Subcutaneous adipose tissue (tissue), 4 donors: ENCODE measurements around the gene LRRC75A. TPM values are rescaled to one million over a fixed set of nuclear protein-coding genes. Genes with fewer than 3 reads are reported as not detected.

Experiments used
- total RNA-seq, 4 donors: library from RNA; depleted of rRNA; stranded (reverse); fragments of >200 nt; gene quantifications; one replicate each; pipeline ENCODE4 v1.1.0, GENCODE V29; 2016
- TF ChIP-seq, protein P1 (sequence below): fragments of 450-650 bp; IDR thresholded peaks from one replicate; pipeline ENCODE4 v1.5.1; 2016; ENCODE audit warnings: low read depth, mild to moderate bottlenecking, control low read depth, antibody characterized with exemption, moderate library complexity

The LRRC75A gene
- total RNA-seq, 4 donors from 2014 or later, result 1.5 to 4.0 (median 2.9) TPM; not detected in 1

DNA sequence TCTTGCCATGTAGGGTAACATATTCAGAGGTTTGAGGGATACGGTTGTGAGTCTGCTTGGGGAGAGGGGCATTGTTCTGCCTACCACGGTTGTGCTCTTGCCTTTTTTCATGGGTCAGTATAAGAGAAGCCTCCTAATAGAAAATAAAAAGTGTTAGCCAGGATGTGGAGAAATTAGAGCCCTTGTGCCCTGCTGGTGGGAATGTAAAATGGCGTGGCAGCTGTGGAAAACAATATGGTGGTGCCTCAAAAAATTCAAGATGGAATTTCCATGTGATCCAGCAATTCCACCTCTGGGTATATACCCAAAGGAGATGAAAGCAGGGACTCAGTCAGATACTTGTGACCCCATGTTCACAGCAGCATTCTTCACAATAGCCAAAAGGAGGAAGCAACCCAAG is 14.2 kb upstream of the LRRC75A start:
- TF ChIP-seq, protein P1, sequence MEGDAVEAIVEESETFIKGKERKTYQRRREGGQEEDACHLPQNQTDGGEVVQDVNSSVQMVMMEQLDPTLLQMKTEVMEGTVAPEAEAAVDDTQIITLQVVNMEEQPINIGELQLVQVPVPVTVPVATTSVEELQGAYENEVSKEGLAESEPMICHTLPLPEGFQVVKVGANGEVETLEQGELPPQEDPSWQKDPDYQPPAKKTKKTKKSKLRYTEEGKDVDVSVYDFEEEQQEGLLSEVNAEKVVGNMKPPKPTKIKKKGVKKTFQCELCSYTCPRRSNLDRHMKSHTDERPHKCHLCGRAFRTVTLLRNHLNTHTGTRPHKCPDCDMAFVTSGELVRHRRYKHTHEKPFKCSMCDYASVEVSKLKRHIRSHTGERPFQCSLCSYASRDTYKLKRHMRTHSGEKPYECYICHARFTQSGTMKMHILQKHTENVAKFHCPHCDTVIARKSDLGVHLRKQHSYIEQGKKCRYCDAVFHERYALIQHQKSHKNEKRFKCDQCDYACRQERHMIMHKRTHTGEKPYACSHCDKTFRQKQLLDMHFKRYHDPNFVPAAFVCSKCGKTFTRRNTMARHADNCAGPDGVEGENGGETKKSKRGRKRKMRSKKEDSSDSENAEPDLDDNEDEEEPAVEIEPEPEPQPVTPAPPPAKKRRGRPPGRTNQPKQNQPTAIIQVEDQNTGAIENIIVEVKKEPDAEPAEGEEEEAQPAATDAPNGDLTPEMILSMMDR, result no peak

DNA sequence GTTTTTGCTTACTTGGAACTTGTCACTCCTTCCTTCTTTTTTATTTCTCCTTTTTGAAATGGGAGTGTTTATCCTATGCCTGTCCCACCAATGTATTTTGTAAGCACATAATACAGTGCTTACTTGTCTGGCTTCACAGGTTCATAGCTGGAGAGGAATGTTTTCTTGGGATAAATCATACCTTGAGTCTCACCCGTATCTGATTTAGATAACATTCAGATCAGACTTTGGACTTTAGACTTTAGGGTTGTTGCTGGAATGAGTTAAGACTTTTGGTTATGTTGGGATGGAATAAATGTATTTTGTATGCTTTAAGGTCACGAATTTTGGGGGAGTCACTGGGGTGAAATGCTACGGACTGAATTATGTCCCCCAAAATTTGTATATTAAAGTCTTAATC is 13.0 kb upstream of the LRRC75A start:
- TF ChIP-seq, protein P1, result no peak

- TF ChIP-seq, protein P1, result no peak
Measured at GRCh38 chr17:16496820-16497489, 5.0 kb upstream of the LRRC75A start.

GRCh38 chr17:16495980-16496819 is 4.2 kb upstream of the LRRC75A start:
- TF ChIP-seq, protein P1, result no peak

GRCh38 chr17:16495561-16495960 is 3.6 kb upstream of the LRRC75A start:
- TF ChIP-seq, protein P1, result no peak

GRCh38 chr17:16494059-16494458 is 2.1 kb upstream of the LRRC75A start:
- TF ChIP-seq, protein P1, result no peak

GRCh38 chr17:16493531-16494046 is 1.6 kb upstream of the LRRC75A start:
- TF ChIP-seq, protein P1, result no peak
